ENCODE results near the gene SF3B5.
"Not testable (repeated sequence)": the region's sequence is repeated elsewhere in the genome, so short reads cannot be mapped to it uniquely, and the experiment has no call there.

The SF3B5 gene

DNA sequence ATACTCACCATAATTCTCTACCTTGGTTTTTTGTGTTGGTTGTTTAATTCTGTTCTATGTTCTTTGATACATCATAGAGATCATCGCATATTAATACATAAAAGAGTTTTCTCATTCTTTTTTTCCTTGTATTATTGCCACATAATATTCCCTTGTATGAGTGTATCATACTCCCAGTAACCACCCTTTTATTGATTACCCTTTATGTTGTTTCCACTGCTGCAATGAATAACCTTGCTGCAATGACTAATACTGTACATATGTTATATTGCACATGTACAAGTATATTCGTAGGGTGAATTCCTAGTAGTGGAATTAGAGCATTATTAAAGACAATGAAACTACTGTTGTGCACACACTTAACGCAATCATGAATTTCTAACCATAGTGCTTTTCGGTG, 9.1 kb upstream of the SF3B5 start:
- DNase-seq = no peak

DNA sequence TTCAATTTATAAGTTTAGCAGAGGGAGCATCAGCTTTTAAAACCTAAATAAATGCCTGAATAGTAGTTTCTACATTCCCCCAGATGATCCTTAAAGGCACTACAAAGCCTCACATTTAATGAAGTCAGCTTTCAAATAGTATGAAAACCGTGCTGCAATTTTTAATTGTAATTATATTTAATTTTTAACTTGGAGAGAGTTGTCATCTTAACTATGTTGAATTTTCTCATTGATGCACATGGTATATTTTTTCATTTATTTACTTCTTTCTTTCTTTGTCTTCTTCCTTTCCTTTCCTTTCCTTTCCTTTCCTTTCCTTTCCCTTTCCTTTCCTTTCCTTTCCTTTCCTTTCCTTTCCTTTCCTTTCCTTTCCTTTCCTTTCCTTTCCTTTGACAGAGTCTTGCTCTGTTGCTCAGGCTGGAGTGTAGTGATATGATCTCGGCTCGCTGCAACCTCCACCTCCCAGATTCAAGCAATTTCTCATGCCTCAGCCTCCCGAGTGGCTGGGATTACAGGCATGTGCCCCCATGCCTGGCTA, 7.7 kb upstream of the SF3B5 start:
- DNase-seq = no peak

DNA sequence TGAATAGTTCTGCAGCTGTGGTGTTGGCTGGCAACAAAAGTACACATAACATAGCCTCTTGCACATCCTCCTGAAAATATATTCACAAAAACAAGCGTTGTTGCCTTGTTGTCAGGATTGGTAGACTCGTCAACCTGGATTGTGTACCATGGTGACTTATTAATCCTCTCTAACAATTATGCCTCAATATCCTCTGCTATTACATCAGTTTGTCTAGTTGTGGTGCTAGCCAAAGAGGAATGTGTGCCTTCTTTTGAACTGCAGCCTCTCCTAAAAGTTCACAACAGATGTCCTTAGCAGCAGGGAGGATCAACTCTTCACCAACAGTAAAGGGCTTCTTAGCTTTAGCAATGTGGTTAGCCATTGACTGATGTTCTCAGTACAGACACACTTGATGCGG, 3.6 kb upstream of the SF3B5 start:
- DNase-seq = no peak

DNA sequence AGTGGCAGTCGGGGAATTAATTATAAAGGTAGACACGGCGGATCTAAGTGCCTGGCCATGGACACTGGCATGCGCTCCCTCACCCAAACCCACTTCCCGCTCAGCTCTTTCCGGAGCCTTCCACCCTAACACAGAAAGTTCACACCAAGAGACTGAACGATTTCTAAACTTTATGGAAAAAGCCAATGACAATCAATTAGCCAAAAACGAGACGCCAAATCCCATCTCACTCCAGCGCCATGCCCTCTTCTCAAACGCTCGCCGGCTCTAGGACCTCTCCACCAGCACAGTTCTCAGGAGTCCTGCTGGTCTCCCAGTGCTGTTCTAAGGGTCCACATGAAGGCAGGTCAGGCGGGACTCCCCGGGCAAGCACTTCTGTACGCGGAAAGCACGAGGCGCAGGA, 641 bp downstream of the SF3B5 start:
- no peak for DNase-seq

DNA sequence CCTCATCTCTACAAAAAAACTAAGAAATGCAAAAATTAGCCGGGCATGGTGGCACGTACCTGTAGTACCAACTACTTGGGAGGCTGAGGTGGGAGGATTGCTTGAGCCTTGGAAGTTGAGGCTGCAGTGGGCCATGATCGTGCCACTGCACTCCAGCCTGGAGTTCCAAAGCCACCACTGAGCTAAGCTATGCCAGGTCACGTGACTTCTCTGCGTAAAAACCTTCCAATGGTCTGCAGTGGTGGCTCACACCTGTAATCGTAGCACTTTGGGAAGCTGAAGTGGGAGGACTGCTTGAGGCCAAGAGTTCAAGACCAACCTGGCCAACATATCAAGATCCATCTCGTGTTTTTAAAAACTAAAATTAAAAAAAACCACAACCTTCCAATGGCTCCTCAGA, 1.7 kb downstream of the SF3B5 start:
- DNase-seq = no peak

DNA sequence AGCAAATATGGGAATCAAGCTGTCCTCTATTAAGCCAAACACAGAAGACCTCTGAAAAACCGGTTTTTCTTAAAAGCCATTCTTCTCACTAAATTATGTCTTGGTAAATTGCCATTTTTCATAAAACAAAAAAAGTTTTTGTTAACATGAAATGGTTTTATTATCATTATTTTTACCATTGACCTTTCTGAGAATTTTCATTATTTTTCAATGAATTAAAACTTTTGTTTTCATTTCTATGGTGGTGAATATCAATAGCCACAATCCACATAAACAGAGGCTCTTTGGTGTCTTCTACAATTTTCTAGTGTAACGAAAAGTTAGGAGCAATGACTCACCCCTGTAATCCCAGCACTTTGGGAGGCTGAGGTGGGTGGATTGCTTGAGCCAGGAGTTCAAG, 2.1 kb downstream of the SF3B5 start:
- DNase-seq = no peak

DNA sequence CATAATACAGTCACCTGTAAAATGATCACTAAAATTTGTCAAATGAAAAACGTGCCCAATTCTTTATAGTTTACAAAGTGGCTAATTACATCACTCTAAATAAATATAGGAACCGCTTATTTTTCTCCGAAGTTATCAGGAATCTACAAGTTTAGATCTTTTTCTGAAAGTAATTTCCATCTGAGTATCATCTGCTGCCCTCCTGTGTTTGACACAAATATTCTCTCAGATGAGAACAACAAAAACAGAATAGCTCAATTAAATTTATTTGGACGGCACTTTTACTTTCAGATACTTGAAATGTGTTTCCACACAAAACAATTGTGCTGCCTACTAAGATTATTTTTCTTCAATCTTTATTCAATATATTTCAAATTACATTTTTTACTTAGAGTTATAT, 5.0 kb downstream of the SF3B5 start:
- no peak for DNase-seq

DNA sequence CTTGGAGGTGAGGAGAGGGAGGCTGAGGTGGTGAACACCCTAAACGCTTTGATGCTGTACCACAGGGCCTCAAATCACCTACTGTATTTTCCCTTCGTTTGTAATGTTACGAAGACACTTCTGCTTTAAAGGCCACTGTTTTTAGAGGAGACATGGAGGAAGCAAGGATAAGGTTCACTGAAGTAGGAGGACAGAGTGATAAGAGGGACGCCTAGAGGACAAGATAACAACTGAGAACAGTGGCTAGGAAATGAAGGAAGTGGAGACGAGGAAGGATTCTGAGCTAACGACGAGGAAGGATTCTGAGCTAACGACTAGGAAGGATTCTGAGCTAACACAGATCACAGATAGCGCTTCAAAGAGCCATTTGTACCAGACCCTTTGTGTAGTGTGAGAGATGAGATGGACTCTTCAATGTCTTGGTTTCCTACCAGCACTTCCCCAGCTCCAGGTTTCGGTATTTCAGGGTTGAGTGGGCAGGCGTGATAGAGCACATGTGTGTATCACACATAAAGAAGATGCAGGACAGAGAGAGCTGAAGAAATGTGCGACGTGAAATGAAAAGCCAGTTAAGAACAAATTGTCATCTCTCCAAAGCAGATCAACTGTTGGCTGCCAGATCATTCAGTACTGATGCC, 7.5 kb downstream of the SF3B5 start:
- no peak for DNase-seq

DNA sequence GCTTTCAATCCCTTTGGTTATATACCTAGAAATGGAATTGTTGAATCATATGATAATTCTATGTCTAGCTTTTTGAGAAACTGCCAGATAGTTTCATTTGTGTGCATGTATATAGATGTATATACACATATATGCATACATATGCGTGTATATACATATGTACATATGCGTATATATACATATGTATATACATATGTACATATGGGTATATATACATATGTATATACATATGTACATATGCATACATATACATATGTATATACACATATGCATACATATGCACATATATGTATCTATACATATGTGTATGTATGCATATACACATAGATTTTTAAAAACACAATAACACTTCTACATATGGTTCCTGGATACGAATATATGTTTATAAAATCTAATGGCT, 8.4 kb downstream of the SF3B5 start:
- DNase-seq = no peak

DNA sequence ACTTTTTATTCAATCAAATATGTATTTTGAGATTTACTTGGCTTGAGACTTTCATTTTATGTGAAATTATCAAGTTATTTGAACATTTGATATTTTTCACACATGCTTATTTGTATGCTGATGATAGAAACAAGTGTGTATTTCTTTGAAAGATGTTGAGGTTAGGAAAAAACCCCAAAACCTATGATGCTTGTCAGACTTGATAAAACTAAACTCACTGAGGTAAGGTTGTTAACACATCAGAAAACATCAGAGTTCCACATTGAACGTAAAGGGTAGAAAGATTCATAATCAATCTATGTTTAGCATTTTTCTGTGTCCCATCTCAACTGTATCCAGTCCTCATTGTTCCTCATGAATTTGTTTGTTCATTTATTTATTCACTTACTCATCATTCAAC, 12.2 kb downstream of the SF3B5 start:
- no peak for DNase-seq

DNA sequence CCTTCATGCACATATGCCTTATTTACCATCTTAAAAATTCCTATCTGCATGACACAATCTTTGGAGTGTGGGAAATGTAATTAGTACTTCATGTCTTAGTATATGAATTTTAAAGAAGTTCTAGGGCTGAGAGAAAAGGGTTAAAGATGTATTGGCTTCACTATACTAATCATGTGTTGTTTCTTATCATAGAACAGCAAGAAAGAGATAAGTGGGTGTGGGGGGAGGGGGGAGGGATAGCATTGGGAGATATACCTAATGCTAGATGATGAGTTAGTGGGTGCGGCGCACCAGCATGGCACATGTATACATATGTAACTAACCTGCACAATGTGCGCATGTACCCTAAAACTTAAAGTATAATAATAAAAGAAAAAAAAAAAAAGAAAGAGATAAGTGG, 13.0 kb downstream of the SF3B5 start:
- not testable (repeated sequence) for DNase-seq

DNA sequence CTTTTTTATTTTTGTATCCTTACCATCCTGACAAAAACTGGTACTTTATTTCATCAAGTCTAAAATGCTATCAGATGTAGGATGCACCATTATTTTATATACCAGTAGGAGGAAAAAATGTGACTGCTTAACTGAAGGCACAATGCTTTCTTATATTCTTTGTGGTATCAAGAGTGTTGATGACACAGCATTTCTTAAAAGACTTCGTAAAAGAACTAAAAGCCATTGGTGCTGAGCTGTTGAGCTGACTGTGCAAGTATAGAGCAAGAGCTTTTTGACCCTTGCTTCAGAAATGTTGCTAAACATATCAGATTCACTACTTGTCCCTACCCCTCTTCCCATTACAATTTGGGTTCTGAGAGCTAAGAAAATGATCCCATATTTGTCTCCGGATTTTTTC, 17.5 kb downstream of the SF3B5 start:
- no peak for DNase-seq

DNA sequence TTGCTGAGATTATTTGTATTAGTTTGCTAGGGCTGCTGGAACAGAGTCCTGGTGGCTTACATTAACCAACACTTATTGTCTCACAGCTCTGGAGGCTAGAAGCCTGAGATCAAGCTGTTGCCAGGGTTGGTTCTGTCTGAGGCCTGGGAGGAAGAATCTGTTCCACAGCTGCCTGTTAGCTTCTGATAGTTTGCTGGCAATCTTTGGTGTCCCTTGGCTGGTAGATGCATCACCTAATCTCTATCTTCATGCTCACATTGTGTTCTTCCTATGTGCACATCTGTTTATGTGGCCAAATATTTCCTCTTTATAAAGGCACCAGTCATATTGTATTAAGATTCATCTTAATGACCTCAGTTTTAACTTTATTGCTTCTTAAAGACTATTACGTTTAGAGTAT, 19.5 kb downstream of the SF3B5 start:
- no peak for DNase-seq

DNA sequence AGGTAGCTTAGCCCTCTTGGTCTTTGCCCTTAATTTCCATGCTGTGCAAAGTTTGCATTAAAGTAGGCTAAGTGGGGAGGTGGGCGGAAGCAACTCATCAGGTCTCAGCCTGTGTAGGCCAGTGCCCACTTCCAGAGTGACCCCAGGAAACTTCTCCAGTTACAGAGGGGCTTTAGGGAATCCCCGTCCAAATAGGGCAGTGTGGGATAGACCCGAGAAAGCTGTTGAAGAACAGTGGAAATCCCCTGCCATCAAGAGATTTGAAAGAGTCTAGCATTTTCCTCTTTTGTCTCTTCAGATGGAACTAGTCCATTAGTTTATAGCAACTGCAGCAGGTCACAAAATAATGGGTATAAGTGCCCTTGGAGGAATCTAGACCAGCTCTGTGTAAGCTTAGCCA, 20.2 kb downstream of the SF3B5 start:
- no peak for DNase-seq

DNA sequence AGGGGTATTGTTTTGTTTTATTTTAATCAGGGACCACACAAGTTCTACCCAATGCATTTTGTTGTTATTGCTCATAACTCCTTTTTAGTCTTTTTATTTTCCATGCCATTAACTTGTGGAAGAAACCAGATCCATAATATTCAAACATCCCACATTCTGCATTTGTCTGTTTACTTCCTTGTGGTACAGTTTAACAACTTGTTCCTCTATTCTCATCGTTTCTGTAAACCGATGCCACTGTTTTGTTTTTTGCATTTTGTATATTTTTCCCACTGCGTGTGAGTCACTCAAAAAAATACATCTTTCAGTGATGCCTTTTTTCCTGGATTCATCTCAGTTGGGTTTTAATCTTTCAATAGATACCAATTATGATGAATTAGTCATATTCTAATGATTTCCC, 22.3 kb downstream of the SF3B5 start:
- no peak for DNase-seq

DNA sequence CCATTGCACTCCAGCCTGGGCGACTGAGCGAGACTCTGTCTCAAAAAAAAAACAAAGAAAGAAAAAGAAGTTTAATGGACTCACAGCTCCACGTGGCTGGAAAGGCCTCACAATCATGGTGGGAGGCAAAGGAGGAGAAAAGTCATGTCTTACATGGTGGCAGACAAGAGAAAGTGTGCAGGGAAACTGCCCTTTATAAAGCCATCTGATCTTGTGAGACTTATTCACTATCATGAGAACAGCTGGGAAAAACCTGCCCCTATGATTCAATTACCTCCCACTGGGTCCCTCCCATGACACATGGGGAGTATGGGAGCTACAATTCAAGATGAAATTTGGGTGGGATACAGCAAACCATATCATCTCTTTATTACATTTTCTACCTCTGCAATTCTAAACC, 25.9 kb downstream of the SF3B5 start:
- no peak for DNase-seq

DNA sequence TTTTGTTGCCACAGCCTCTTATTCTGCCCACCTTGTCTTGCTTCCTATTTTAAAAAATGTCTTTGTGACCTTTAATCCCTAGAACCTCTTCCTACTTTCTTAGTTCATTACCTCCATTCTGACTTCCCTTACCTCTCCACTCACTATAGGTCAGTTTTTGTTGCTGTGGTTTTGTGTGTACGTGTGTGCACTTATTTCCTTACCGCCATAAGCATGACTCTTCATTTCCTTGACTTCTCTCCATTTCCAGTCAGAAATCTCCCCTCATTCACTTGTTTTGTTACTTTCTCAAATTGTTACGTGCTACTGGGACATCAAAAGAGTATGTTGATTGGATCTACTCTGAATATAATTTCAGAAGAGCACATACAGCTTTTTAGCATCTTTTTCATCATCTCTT, 26.6 kb downstream of the SF3B5 start:
- no peak for DNase-seq

DNA sequence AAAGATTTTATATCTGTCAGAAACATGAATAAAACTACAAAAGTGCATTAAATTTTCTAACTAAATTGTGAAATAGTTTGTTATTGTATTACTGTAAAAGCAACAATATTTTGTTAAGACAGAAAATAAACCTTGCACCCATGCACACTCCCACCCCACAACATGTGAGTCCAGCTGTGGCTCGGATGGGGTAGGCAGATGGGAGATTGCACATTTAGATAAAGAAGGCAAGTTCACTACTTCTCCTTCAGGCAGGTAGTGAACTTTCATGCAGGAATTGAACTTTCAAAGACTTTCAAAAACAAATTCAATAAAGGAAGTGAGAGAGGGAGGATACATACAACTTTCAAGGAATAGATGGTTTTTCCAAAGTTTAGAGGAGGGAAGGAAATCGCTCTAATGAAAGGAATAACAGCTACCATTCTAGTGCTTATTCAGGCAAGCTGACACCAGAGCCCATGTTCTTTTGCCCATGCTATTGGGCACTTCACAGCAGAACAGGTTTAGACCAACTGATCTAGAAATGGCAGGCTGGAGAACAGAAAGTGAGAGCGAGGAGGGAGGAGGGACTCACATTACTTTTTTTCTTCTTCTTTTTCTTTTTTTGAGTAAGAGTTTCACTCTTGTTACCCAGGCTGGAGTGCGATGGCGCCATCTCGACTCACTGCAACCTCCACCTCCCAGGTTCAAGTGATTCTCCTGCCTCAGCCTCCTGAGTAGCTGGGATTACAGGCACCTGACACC, 28.5 kb downstream of the SF3B5 start:
- DNase-seq = peak; percentile 58

DNA sequence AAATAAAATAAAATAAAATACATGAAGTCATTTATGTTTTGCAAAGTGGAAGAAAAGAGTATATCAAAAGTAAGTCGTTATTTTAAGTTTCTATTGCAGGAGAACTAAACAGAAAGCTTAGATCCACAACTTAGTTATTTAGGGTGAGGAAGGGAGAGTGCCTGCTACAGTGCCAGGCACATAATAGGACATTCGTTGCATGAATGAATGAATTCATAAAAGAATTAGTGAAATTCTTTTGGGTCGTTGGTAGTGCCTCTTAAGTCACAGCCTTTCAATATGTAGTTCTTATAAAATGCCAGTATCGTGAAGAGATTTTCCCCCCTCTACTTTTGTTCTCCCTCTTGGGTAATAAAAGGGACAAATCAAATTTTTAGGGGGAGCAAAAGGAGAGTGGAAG, 29.1 kb downstream of the SF3B5 start:
- DNase-seq = no peak

DNA sequence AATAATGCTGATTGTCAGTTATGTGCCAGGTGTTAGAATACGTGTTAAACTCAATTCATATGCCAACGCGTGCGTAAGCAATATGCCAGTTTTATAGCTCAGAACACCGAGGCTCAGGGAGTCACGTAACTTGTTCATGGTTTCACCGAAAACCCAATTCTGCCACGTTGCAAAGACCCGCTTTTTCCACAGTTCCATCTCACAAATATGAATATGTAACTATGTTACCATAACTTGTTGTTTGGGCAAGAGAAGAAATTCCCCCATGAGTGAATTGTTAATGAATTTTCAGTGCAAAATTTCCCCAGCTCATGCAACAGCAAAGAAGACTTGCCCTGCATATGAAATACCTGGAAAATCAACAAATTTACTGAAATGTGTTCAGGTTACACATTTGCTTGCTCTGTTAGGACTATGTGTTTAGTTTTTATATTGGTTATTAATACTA, 30.1 kb downstream of the SF3B5 start:
- no peak for DNase-seq

DNA sequence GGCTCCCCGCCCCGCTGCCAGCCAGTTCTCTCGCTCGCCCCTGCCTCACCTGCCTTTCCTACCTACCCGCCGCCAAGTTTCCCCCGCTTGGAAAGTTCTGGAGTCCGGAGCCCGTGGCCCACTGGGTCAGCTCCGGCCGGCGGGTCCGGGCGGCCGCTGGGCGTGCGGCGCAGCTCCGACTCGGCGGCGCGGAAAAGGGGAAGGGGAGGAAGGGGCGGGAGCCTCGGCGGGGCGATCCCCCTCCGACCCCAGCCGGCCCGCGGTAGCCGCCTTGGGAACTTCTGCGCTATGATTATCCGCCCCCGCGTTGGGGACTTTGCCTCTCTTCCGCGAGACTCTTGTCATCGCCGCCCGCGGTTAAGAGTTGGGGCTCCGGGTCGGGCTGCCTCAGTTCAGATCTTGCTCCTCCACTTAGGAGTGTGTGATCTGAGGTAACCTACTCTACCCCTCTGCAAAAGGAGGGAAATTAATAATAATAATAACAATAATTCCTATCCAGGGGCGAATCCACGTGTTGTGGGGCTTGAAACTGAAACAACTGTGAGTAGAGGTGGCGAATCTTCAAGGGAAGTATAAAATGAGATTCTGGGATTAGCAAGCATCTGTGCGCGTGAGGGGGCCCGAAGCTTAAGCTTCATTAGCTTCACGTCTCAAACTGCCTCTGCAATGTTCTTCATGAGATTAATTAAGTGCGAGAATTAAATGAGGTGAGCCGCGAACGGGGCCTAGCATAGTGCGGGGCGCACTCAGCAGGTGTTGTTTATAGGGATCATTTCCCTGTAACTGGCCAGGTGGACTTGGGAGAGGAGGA, 30.8 kb downstream of the SF3B5 start:
- peak; percentile 74 for DNase-seq

DNA sequence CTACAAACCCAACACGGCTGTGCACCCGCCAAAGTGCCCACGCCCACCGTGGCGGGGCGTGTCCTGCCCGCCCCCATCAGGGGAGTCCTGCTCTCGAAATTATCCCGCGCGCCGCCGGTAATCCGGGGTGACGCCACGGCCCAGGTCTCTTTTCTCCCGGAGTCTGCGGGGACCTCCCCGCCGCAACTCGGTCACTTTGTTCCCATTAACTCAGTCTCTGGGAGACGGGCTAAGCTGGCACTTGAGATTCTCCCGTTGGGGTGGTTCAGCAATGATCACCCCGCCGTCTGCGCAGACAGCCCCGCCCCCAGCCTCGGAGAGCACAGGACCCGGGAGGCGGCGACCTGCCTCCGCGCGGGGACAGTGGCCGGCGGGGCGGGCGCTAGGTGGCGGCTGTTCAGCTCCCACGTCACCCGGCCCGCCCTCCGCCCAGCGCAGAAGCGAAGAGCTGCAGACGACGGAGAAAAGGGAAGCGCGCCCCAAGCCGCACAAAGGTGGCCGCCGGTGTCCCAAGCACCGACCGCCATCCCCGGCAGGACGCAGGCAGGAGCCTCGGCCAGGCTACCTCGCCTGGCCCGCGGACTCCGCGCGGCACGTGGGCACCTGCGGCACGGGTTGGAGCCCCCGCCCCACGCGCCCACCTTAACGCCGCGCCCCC, 31.5 kb downstream of the SF3B5 start:
- DNase-seq = peak; percentile 87

DNA sequence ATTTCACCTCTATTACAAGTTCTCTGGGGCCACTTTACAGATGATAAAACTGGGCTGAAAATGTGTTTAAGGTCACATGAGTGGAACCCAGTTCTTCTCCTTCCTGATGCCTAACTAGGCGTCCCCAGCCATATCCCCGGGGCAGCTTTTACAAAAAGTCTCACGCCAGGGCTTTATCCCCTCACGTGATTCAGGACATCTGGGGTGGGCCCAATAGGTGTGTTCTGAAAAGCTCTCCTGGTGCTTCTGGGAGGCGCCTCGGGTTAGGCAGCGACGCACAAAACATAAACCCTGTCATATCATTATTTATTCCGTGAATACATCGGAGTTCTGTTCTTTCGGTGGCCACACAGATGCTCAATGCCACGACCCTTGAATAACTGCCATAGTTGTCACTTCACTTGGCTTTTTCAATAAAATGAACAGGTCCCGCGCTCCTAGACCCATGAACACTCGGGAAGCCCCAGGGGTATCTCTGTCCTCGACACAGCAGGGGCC, 32.1 kb downstream of the SF3B5 start:
- DNase-seq = no peak
